Parietal lobe (tissue), 2 donors: ENCODE data around the gene RAB14. TPM values are rescaled to one million over a fixed set of nuclear protein-coding genes. Genes with fewer than 3 reads are reported as not detected.

Experiments used
- small RNA-seq: library from RNA; depleted of rRNA; stranded (forward); fragments of <200 nt; gene quantifications from one replicate; pipeline ENCODE3, GENCODE V24; 2014; ENCODE audit warnings: low replicate concordance
- total RNA-seq: library from RNA; depleted of rRNA; stranded (reverse); fragments of >200 nt; gene quantifications from one replicate; pipeline ENCODE4 v1.2.3, GENCODE V29; 2014

Gene RAB14
- 62.3 TPM for total RNA-seq

GRCh38 chr9:121201738-121202533 lies at the start of gene RAB14:
TSS of gene RAB14 (minus strand) at chr9:121201869. CDS start at chr9:121193412, 8,457 bp downstream.

Small RNA genes within 50 kb of the gene (small RNA-seq; reads per million reads assigned to genes)
- not detected for gene RN7SL181P

Other genes with a start within 250 kb of the RAB14 start
- gene C5, start 151.6 kb downstream of the RAB14 start, total RNA-seq: 12.2 TPM
- 33.8 TPM for gene CNTRL, start 126.9 kb downstream of the RAB14 start, total RNA-seq
- gene GSN, start 66.3 kb upstream of the RAB14 start, total RNA-seq: 20.3 TPM
- 10.3 TPM for gene STOM, start 168.4 kb upstream of the RAB14 start, total RNA-seq